LNCaP clone FGC (cell line): Measurements from ENCODE around the gene ST8SIA4.

Source experiments
- DNase-seq: peaks from one replicate; pipeline ENCODE4 v3.0.0-alpha.2; 2011; ENCODE audit warnings: low read depth
- H3K4me3 ChIP-seq: 2 replicates; pipeline ENCODE4 v1.5.1; 2011; ENCODE audit warnings: mild to moderate bottlenecking, low read depth, low read length, control low read depth
- CTCF ChIP-seq: IDR thresholded peaks from 2 replicates; pipeline ENCODE4 v1.5.1; 2012; ENCODE audit warnings: mild to moderate bottlenecking; ENCODE audit not compliant: control insufficient read depth, insufficient read depth; ENCODE audit errors: extremely low read depth

Gene ST8SIA4

GRCh38 chr5:100824635-100825034 lies 78.4 kb downstream of the ST8SIA4 start:
- no peak overlapping the region for H3K4me3 ChIP-seq
- no peak for TF ChIP-seq CTCF
- DNase-seq = no peak

GRCh38 chr5:100823812-100824211 lies 79.3 kb downstream of the ST8SIA4 start:
- no peak overlapping the region for H3K4me3 ChIP-seq
- no peak for TF ChIP-seq CTCF
- no peak for DNase-seq

- no peak for TF ChIP-seq CTCF
- DNase-seq = no peak
- no peak overlapping the region for H3K4me3 ChIP-seq
These were observed 81.3 kb downstream of the ST8SIA4 start for GRCh38 chr5:100821751-100822150.

- DNase-seq = no peak
- no peak for TF ChIP-seq CTCF
- H3K4me3 ChIP-seq = no peak overlapping the region
These were observed 84.7 kb downstream of the ST8SIA4 start for GRCh38 chr5:100818340-100818739.

GRCh38 chr5:100803397-100803796 lies 99.7 kb downstream of the ST8SIA4 start:
- no peak for TF ChIP-seq CTCF
- no peak overlapping the region for H3K4me3 ChIP-seq
- DNase-seq = no peak

- no peak overlapping the region for H3K4me3 ChIP-seq
- no peak for DNase-seq
- no peak for TF ChIP-seq CTCF
These were observed 100.9 kb downstream of the ST8SIA4 start for GRCh38 chr5:100802208-100802607.

- H3K4me3 ChIP-seq = no peak overlapping the region
- DNase-seq = no peak
- no peak for TF ChIP-seq CTCF
These were observed 102.5 kb downstream of the ST8SIA4 start for GRCh38 chr5:100800562-100800961.
